COLO829 (cell line): ENCODE data around the gene NKPD1.
"Not testable (repeated sequence)": the region's sequence is repeated elsewhere in the genome, so short reads cannot be mapped to it uniquely, and the experiment has no call there.

Experiments used
- DNase-seq: peaks from one replicate; pipeline ENCODE4 v3.0.0; 2012; ENCODE audit warnings: low spot score

The NKPD1 gene

GRCh38 chr19:45140533-45140932 is 20.2 kb downstream of the NKPD1 start:
- no peak for DNase-seq

DNA sequence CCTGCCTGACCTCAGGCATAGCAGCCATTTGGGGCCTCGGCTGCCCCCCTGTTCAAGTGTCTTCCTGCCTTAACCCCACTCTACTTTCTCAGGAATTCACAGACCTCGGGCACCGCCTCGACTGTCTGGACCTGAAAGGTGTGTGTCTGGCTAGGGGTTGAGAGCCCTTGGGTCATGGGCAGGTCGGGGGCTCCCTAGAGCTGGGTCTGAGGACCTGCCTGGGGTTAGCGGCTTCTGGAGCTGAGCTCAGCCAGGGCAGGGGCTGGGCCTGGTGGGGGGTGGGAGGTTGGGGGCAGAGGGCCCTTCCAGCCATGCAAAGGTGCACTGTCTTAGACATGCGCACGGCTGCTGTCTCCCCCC is 20.7 kb downstream of the NKPD1 start:
- DNase-seq: no peak

GRCh38 chr19:45139286-45140143 is 21.3 kb downstream of the NKPD1 start:
- no peak for DNase-seq

DNA sequence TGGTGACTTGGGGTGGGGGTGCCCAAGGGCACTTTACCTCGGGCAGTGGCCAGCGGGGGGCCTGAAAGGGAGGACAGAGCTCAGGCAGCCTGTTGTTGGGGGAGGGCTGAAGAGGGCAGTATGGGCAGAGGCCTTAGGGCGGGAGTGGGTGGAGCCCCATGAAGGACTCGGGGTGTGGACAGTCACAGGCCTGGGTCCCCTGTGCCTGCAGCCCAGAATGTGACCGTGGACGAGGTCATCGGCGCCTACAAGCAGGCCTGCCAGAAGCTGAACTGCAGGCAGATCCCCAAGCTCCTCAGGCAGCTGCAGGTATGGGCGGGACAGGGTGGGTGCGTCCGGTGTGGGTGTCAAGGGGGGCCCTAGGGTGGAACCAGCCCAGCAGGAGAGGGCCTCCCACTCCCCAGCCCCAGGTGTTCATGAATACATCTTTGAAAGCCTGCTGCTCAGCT is 22.5 kb downstream of the NKPD1 start:
- no peak for DNase-seq

DNA sequence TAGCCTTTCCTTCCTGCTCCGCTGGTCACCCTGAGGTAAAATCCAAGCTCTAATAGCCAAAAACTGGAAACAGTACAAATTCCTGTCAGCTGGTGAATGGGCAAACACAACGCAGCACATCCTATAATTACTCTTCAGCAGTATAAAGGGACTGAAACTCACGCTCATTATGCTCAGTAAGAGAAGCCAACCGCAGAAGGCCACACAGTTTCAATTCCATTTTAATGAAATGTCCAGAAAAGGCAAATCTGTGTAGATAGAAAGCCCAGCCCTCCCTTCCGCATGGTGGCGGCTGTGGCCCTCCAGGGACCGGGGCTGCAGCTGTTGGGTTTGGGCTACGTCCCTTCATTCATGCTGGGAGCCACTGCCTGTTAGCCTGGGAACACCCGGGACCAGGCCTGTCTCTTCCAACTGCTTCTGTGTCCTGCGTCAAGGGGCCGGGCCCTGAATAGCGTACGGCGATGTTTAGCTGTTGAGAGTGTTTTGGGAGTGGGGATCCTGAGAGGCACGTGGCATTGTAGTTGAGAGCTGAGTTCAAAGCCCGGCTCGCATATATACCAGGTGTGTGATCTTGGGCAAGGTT is 23.5 kb downstream of the NKPD1 start:
- peak; percentile 33 for DNase-seq

GRCh38 chr19:45136507-45137178 is 24.1 kb downstream of the NKPD1 start:
- no peak for DNase-seq

- no peak for DNase-seq
Measured at GRCh38 chr19:45135176-45135885, 25.5 kb downstream of the NKPD1 start.

DNA sequence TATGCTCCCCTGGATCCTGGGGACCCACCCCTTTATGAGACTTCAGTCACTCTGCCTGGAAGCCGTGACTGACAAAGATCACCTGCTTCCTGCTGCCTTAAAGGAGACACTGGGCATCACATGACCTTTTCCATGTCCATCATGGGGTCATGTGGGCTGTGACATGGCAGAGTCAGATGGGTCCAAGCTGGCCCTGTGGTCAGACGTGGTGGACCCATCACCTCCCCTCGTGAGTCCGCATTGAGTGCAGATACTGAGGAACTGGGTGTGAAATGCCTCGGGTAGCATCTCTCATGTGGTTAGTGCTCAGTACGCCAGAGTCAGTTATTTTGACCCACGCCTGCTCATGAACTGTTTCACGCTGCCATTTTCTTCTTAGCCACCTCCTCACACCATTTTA is 27.1 kb downstream of the NKPD1 start:
- DNase-seq: no peak

DNA sequence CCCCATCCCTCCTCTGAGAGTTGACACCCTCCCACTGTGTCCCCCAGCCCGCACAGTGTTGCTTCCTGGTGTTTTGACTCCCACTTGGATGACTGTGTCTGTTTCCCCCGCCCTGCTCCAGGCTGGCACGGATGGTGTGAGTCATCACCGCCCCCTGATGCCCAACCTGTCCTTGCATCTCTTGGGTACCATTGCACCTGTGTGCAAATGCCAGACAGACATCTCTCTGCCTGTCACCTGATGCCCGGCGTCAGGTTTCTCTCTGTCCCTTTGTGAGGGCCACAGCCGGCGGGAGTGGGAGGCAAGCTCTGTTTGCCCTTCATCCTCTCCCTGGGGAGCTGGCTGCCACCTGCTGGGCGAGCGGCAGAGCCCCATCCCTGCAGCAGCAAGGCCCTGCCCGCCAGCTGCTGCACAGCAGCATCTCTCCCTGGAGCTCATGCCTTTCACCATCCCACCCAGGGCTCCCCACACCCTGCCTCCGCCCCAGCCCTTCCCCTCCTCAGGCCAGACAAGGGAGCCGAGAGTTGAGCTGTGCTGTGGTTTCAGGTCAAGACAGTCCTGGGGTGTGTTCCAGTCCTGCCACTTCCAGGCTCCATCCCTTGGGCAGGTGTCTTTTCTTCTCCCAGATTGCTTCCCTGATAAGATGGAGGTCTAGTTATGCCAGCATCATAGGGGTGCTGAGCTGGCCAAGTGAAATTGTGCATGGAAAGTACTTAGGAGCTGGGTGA is 29.7 kb downstream of the NKPD1 start:
- no peak for DNase-seq

- no peak for DNase-seq
Measured at GRCh38 chr19:45130236-45130635, 30.5 kb downstream of the NKPD1 start.

- DNase-seq: no peak
Measured at GRCh38 chr19:45128806-45129205, 32.0 kb downstream of the NKPD1 start.

- DNase-seq: no peak
Measured at GRCh38 chr19:45128146-45128545, 32.6 kb downstream of the NKPD1 start.

- no peak for DNase-seq
Measured at GRCh38 chr19:45126654-45127053, 34.1 kb downstream of the NKPD1 start.

DNA sequence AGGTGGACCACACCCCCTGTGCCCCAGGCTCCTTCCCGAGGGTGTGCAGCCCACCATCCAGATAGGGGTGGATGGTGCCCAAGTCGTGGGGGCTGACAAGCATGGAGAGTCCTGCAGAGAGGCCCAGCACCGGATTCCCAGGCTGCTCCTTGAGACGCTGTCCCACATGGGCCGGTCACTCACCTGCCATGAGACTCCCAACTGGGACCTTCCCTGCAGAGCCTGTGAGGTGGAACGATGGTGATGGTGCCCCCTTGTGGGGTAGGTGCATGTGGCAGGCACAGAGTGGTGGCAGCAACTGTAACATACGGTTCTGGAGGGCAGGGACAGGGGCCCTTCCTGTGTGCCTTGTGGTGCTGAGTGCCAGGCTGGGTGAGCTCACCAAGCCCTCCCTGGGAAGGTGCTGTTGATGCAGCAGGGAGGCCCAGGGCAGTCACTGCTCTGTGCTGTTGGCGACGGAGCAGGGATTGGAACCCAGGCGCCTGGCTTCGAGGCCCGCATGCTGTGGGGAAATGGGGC is 34.7 kb downstream of the NKPD1 start:
- DNase-seq: no peak

DNA sequence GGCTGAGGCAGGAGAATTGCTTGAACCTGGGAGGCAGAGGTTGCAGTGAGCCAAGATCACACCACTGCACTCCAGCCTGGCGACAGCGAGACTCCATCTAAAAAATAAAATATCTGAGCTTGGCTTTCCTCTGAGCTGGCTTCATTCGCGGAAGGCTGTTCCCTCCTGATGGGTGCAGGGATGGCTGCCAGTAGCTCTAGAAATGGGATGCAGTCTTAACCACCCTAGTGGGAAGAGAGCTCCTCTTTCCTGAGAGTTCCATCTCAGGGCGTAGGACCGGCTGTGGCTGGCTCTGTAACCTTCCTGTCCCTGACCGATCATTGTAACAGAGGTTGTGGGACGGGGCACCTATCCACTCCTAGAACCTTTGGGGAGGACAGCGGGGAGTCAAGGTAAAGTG is 35.4 kb downstream of the NKPD1 start:
- DNase-seq: no peak

GRCh38 chr19:45124021-45124420 is 36.8 kb downstream of the NKPD1 start:
- no peak for DNase-seq

- no peak for DNase-seq
Measured at GRCh38 chr19:45123440-45123850, 37.3 kb downstream of the NKPD1 start.

DNA sequence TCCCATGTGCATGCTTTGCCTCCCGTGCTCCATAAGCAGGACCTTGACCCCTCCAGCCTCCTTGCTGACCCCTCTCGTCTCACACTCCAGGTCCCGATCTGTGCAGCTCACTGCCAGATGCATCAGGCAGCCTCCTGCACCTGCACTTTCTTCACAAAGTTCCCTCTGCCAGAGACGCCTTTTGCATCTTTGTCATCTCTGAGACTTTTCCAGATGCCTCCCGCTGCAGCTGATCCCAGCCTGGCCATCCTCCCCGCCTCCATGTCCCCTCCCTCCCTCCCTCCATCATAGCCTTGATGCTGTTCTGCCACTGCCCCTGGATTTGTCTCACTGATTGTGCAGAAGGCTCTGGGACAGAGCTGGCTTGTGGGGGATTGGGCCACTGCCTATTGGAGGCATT is 38.0 kb downstream of the NKPD1 start:
- no peak for DNase-seq

- DNase-seq: no peak
Measured at GRCh38 chr19:45121827-45122345, 38.9 kb downstream of the NKPD1 start.

DNA sequence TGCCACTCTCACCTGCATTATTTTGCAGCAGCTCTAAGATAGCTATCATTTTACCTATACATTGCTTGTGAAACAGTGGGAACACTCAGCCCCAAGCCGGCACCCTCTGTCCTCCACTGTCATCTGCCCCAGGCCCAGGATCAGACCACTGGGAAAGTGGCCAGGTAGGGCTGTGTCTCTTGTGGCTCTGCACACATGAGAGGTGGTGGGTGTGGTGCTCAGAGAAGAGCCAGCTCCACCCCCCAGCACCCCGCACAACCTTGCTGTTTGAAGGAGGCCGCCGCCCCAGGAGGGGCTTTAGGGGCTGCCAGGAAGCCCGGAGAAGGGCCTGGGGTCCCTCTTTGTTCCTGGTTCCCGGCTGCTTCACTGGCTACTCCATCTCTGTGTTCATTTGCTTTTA is 41.2 kb downstream of the NKPD1 start:
- no peak for DNase-seq

- not testable (repeated sequence) for DNase-seq
Measured at GRCh38 chr19:45118591-45119355, 42.0 kb downstream of the NKPD1 start.
